Common myeloid progenitor, CD34-positive (primary cell): ENCODE data around the gene FBXO21.

Experiments used
- CTCF ChIA-PET: fragments of 350-600 bp; sonication (Branson Sonifier 250); formaldehyde crosslinking; loops from one replicate; lab custom pipeline; 2021; ENCODE audit warnings: antibody characterized with exemption; lab: Charles Lee
- POLR2A ChIA-PET: fragments of 350-600 bp; sonication (Branson Sonifier 250); formaldehyde crosslinking; loops from one replicate; lab custom pipeline; 2021; ENCODE audit warnings: antibody characterized with exemption; lab: Charles Lee
- DNase-seq, 3 donors: peaks; one replicate each; pipeline versions ENCODE4 v3.0.0 to v3.0.0-alpha.2; 2013
- H3K27ac ChIP-seq, 2 experiments: 1 replicate in 1 of 2; 2 replicates in 1 of 2; pipeline ENCODE4 v1.7.0; 2013; ENCODE audit warnings: inconsistent platforms in 2 of 2, low read length in 2 of 2, mild to moderate bottlenecking in 2 of 2, low read depth in 1 of 2, moderate library complexity in 1 of 2; ENCODE audit not compliant: severe bottlenecking in 2 of 2, insufficient read depth in 1 of 2, poor library complexity in 1 of 2
- H3K27me3 ChIP-seq, 5 experiments: replicated peaks in 2 of 5; 1 replicate in 3 of 5; 2 replicates in 2 of 5; pipeline versions ENCODE4 v1.6.1 to v1.7.0; 2013; ENCODE audit warnings: low read length in 4 of 5, mild to moderate bottlenecking in 2 of 5, moderate library complexity in 2 of 5, inconsistent platforms in 1 of 5; ENCODE audit not compliant: insufficient read depth in 5 of 5, control insufficient read depth in 4 of 5
- H3K36me3 ChIP-seq, 4 experiments: 1 replicate in 2 of 4; 2 replicates in 2 of 4; pipeline versions ENCODE4 v1.6.1 to v1.7.0; 2013; ENCODE audit warnings: low read length in 3 of 4, control low read depth in 1 of 4, mild to moderate bottlenecking in 1 of 4; ENCODE audit not compliant: control insufficient read depth in 4 of 4, insufficient read depth in 4 of 4
- H3K4me1 ChIP-seq, 4 experiments: 1 replicate in 3 of 4; 2 replicates in 1 of 4; pipeline versions ENCODE4 v1.6.1 to v1.7.1; 2013; ENCODE audit warnings: low read length in 3 of 4, mild to moderate bottlenecking in 3 of 4, control low read depth in 1 of 4, inconsistent platforms in 1 of 4, moderate library complexity in 1 of 4; ENCODE audit not compliant: control insufficient read depth in 4 of 4, insufficient read depth in 4 of 4; ENCODE audit errors: control extremely low read depth in 1 of 4
- H3K4me3 ChIP-seq, 7 experiments: 1 replicate in 4 of 7; 2 replicates in 3 of 7; pipeline versions ENCODE4 v1.5.1 to v1.7.0; 2013; ENCODE audit warnings: mild to moderate bottlenecking in 7 of 7, low read length in 6 of 7, moderate library complexity in 6 of 7, inconsistent platforms in 2 of 7, low read depth in 2 of 7, control low read depth in 1 of 7; ENCODE audit not compliant: insufficient read depth in 4 of 7, control insufficient read depth in 1 of 7; ENCODE audit errors: extremely low read depth in 1 of 7
- H3K9me3 ChIP-seq, 5 experiments: 1 replicate in 4 of 5; 2 replicates in 1 of 5; pipeline versions ENCODE4 v1.6.1 to v1.7.1; 2013; ENCODE audit warnings: low read length in 4 of 5, mild to moderate bottlenecking in 2 of 5, inconsistent platforms in 1 of 5, low read depth in 1 of 5, moderate library complexity in 1 of 5; ENCODE audit not compliant: control insufficient read depth in 4 of 5, insufficient read depth in 2 of 5; ENCODE audit errors: control extremely low read depth in 1 of 5
- WGBS: methylation state at CpG from one replicate; pipeline ENCODE4 v1.1.5; 2013; ENCODE audit not compliant: insufficient coverage; 5-methylcytosine and 5-hydroxymethylcytosine counted together

Gene FBXO21

GRCh38 chr12:117092511-117092780 lies 97.8 kb downstream of the FBXO21 start:
- WGBS, result 90% methylated on average over 2 of the region's 2 CpGs
- Histone ChIP-seq H3K9me3 (peaks cover 0 to 7% (median 2%) of the 10 kb centered on the region in 5 experiments), H3K27me3 (peaks cover 0 to 12% (median 0%) of the 10 kb centered on the region in 5 experiments), H3K36me3 (peaks cover 0 to 62% (median 0%) of the 10 kb centered on the region in 4 experiments), H3K4me1 (peaks cover 0 to 24% (median 1%) of the 10 kb centered on the region in 4 experiments), H3K4me3 (no peak overlapping the region), H3K27ac (no peak overlapping the region)
- DNase-seq, result no peak
- POLR2A ChIA-PET, result no interaction called here
- CTCF ChIA-PET, result interaction anchor here (1.0 kb wide), 2 partner anchors 10 to 19 kb away, joined by 3 read pairs; no protein-coding TSS in a partner anchor
